Left ventricle myocardium superior (tissue), 1 donor: ENCODE results near the gene CASP9. TPM values are rescaled to one million over a fixed set of nuclear protein-coding genes. Genes with fewer than 3 reads are reported as not detected.
"Not testable (repeated sequence)": the region's sequence is repeated elsewhere in the genome, so short reads cannot be mapped to it uniquely, and the experiment has no call there.

Experiments
- ATAC-seq: fragments of 200-7000 bp; cut with Tn5 transposase; one replicate; pipeline ENCODE4 v1.9.1; 2020; ENCODE audit warnings: mild to moderate bottlenecking, moderate library complexity
- DNase-seq: peaks from one replicate; pipeline ENCODE4 v3.0.0-alpha.2; 2020
- intact Hi-C: fragments of 100-400 bp; cut with micrococcal nuclease; formaldehyde crosslinking; loops from one replicate; pipeline ENCODE4 v1.11.0; 2022
- total RNA-seq: library from RNA; stranded (reverse); fragmentation: NEBNext Ultra II Directional; extraction: Animal tissue kit (Norgen Biotek cat#: 25700); gene quantifications from one replicate; pipeline ENCODE4 v1.2.1, GENCODE V29; 2021
- donor health status: DM: no; HTN: yes; CAD: no; lungs with severe emphysema.

CASP9 gene
- total RNA-seq, 1 donor from 2014 or later, result 14.9 TPM

- intact Hi-C loops, result no loop called here
- DNase-seq (peak; percentile 97), ATAC-seq (peak; percentile 62)
These were observed 2.7 kb upstream of the CASP9 start, which contains the start of gene DNAJC16 for GRCh38 chr1:15526490-15527339. DNAJC16 (plus strand) TSS chr1:15526848; CDS start chr1:15529106, 2,258 bp downstream.

- no peak for ATAC-seq
- intact Hi-C loops, result no loop called here
- no peak for DNase-seq
These were observed 2.0 kb upstream of the CASP9 start for GRCh38 chr1:15526021-15526489.

GRCh38 chr1:15525050-15526020, 1.3 kb upstream of the CASP9 start:
- intact Hi-C loops, result no loop called here
- ATAC-seq (peak; percentile 6), DNase-seq (no peak)

GRCh38 chr1:15524283-15525049, 451 bp upstream of the CASP9 start:
- DNase-seq, result peak; percentile 100
- intact Hi-C loops, result no loop called here
- peak; percentile 75 for ATAC-seq

- ATAC-seq (no peak), DNase-seq (no peak)
- intact Hi-C loops, result no loop called here
These were observed 653 bp downstream of the CASP9 start for GRCh38 chr1:15523104-15524020.

- ATAC-seq, result no peak
- no peak for DNase-seq
- intact Hi-C loops, result no loop called here
These were observed 1.5 kb downstream of the CASP9 start for GRCh38 chr1:15522551-15522950.

- DNase-seq, intact Hi-C loops, ATAC-seq: not testable (repeated sequence)
These were observed 2.7 kb downstream of the CASP9 start for GRCh38 chr1:15521206-15521906.

GRCh38 chr1:15519625-15520024, 4.4 kb downstream of the CASP9 start:
- ATAC-seq (no peak), DNase-seq (no peak)
- intact Hi-C loops, result no loop called here

- intact Hi-C loops, result no loop called here
- no peak for ATAC-seq
- DNase-seq, result no peak
These were observed 8.9 kb downstream of the CASP9 start for GRCh38 chr1:15515022-15515663.

- DNase-seq, intact Hi-C loops, ATAC-seq: not testable (repeated sequence)
These were observed 9.5 kb downstream of the CASP9 start for GRCh38 chr1:15514557-15514956.

GRCh38 chr1:15513919-15514318, 10.1 kb downstream of the CASP9 start:
- no peak for ATAC-seq
- no peak for DNase-seq
- intact Hi-C loops, result no loop called here

- intact Hi-C loops, result no loop called here
- no peak for DNase-seq
- no peak for ATAC-seq
These were observed 10.8 kb downstream of the CASP9 start for GRCh38 chr1:15513192-15513591.

GRCh38 chr1:15510611-15511405, 13.2 kb downstream of the CASP9 start:
- DNase-seq (no peak), ATAC-seq (no peak)
- intact Hi-C loops, result no loop called here

GRCh38 chr1:15509586-15509985, 14.4 kb downstream of the CASP9 start:
- intact Hi-C loops, result no loop called here
- no peak for DNase-seq
- ATAC-seq, result no peak

GRCh38 chr1:15508700-15509487, 15.1 kb downstream of the CASP9 start:
- intact Hi-C loops, result no loop called here
- DNase-seq (no peak), ATAC-seq (no peak)
